Hematopoietic multipotent progenitor cell treated with erythropoietin and hydrocortisone succinate and interleukin-3 and kit ligand, for 4 days (in vitro differentiated cells): ENCODE results near the gene MRPL48.
"Not testable (repeated sequence)": the region's sequence is repeated elsewhere in the genome, so short reads cannot be mapped to it uniquely, and the experiment has no call there.

Source experiments
- DNase-seq: peaks from one replicate; pipeline ENCODE4 v3.0.0-alpha.2; 2015

Gene MRPL48

GRCh38 chr11:73787643-73788558 lies at the start of gene MRPL48:
TSS of gene MRPL48 (plus strand) at chr11:73787874. CDS start at chr11:73787972, 98 bp downstream.
- peak; percentile 96 for DNase-seq

- DNase-seq: no peak
Observed at GRCh38 chr11:73743045-73743444, 44.6 kb upstream of the MRPL48 start.

GRCh38 chr11:73746701-73747100 lies 41.0 kb upstream of the MRPL48 start:
- no peak for DNase-seq

GRCh38 chr11:73747762-73748161 lies 39.9 kb upstream of the MRPL48 start:
- DNase-seq: no peak

- DNase-seq: no peak
Observed at GRCh38 chr11:73748300-73748699, 39.4 kb upstream of the MRPL48 start.

- no peak for DNase-seq
Observed at GRCh38 chr11:73749118-73749517, 38.6 kb upstream of the MRPL48 start.

- DNase-seq: peak; percentile 27
Observed at GRCh38 chr11:73750228-73750627, 37.4 kb upstream of the MRPL48 start.

- not testable (repeated sequence) for DNase-seq
Observed at GRCh38 chr11:73750862-73751261, 36.8 kb upstream of the MRPL48 start.

- no peak for DNase-seq
Observed at GRCh38 chr11:73752216-73752867, 35.3 kb upstream of the MRPL48 start.

GRCh38 chr11:73752903-73753302 lies 34.8 kb upstream of the MRPL48 start:
- no peak for DNase-seq

- no peak for DNase-seq
Observed at GRCh38 chr11:73753938-73754337, 33.7 kb upstream of the MRPL48 start.

- no peak for DNase-seq
Observed at GRCh38 chr11:73755670-73756069, 32.0 kb upstream of the MRPL48 start.

GRCh38 chr11:73757598-73757997 lies 30.1 kb upstream of the MRPL48 start:
- DNase-seq: peak; percentile 40

- DNase-seq: no peak
Observed at GRCh38 chr11:73758451-73758850, 29.2 kb upstream of the MRPL48 start.

GRCh38 chr11:73759610-73760134 lies 28.0 kb upstream of the MRPL48 start:
- DNase-seq: peak; percentile 32

GRCh38 chr11:73760135-73760678 lies 27.5 kb upstream of the MRPL48 start:
- DNase-seq: peak; percentile 22

GRCh38 chr11:73760679-73761402 lies 26.8 kb upstream of the MRPL48 start, which contains the start of gene RAB6A:
TSS of gene RAB6A (minus strand) at chr11:73761074. CDS start at chr11:73760635, 439 bp downstream.
- DNase-seq: peak; percentile 100

- DNase-seq: no peak
Observed at GRCh38 chr11:73761403-73761945, 26.2 kb upstream of the MRPL48 start.

- no peak for DNase-seq
Observed at GRCh38 chr11:73762732-73763131, 24.9 kb upstream of the MRPL48 start.

GRCh38 chr11:73766763-73767162 lies 20.9 kb upstream of the MRPL48 start:
- DNase-seq: no peak

- DNase-seq: not testable (repeated sequence)
Observed at GRCh38 chr11:73770811-73771210, 16.9 kb upstream of the MRPL48 start.
